ENCODE data around the gene TMEM62. TPM values are rescaled to one million over a fixed set of nuclear protein-coding genes. Genes with fewer than 3 reads are reported as not detected.

The TMEM62 gene
- total and polyA plus RNA-seq, 7 donors: 10.2 to 35.2 (median 27.4) TPM

DNA sequence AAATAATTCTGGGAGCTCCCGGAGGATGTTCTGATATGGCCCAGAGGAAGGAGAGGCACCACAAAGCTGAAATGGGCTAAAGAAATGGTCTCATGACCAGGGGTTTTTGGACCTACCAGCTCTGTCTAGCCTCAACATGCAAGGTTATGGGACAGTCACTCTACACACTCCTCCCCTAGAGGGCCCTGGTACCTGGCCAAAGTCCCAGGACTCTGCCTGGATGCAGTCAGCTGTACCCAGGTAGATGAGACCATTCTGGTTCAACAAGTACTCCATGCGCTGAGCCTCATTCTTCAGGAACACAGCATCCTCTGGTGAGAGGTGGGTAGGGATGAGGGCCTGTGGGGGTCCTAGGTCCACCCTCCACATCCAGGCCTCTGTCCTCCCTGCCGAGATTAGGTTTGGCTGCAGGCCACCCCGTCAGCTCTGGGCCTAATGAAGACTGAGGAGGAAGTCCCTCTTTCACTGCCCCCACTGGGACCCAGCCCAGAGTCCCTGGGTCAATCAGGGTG is 77.9 kb downstream of the TMEM62 start:
- Histone ChIP-seq H3K27me3 (peaks cover 0 to 31% (median 0%) of the 10 kb centered on the region in 3 donors), H3K36me3 (no peaks in the 10 kb centered on the region), H3K9me3 (no peaks in the 10 kb centered on the region), H3K4me1 (no peaks in the 10 kb centered on the region), H3K27ac (no peak overlapping the region), H3K4me3 (no peak overlapping the region)
- WGBS, 2 donors: 58 to 79% methylated on average over 4 of the region's 4 CpGs
- intact Hi-C loops (cut with DNase I): no loop called here
- DNase-seq: no peak
- TF ChIP-seq POLR2AphosphoS5 (IDR thresholded peaks at IDR 0.05) (no peak), EP300 (IDR thresholded peaks at IDR 0.05) (no peak)

DNA sequence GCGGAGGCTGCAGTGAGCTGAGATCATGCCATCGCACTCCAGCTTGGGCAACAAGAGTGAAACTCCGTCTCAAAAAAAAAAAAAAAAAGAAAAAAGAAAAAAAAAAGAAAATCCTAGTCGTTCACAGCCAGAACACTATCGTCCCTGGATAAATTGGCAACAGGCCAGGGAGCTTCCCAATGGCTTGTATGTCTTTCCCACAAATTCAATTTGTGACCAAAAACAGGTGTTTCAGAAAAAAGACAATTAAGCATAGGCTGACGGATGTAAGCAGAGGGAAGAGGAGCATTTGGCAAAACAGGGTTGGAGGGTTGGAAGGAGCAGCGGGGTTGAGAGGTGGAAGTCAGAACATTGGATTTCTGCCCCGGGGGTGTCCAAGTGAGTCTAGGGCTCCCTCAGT is 78.9 kb downstream of the TMEM62 start:
- Histone ChIP-seq H3K27ac (no peak overlapping the region), H3K9me3 (no peaks in the 10 kb centered on the region), H3K4me3 (no peak overlapping the region), H3K36me3 (no peaks in the 10 kb centered on the region), H3K4me1 (no peaks in the 10 kb centered on the region), H3K27me3 (peaks cover 0 to 30% (median 0%) of the 10 kb centered on the region in 3 donors)
- intact Hi-C loops (cut with DNase I): no loop called here
- TF ChIP-seq POLR2AphosphoS5 (IDR thresholded peaks at IDR 0.05): no peak
- no peak for DNase-seq
- 74 to 84% methylated on average over 8 of the region's 8 CpGs for WGBS, 2 donors

DNA sequence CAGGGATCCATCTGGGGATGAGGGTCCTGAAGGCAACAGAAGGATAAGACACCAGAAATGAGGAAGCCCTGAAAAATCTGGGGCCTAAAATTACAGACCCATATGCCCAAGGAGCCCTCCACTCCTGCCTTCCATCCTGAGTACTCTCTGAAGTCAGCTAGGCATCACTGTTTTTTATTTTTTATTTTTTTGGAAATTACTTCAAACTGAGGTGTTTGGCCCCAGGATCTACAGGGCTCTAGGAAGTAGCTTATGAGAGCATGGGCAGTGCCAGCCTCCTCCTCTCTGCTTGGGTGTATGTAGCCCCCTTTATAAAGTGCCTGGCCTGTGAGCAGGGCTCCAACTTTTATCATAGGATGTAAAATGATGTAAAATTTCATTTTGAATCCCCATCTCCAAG is 79.6 kb downstream of the TMEM62 start:
- intact Hi-C loops (cut with DNase I): no loop called here
- no peak overlapping the region for H3K27ac ChIP-seq
- peaks cover 0 to 24% (median 0%) of the 10 kb centered on the region in 3 donors for H3K27me3 ChIP-seq
- TF ChIP-seq EP300 (IDR thresholded peaks at IDR 0.05) (no peak), POLR2AphosphoS5 (IDR thresholded peaks at IDR 0.05) (no peak), POLR2A (IDR thresholded peaks at IDR 0.05) (no peak)
- TF ChIP-seq, protein P1, sequence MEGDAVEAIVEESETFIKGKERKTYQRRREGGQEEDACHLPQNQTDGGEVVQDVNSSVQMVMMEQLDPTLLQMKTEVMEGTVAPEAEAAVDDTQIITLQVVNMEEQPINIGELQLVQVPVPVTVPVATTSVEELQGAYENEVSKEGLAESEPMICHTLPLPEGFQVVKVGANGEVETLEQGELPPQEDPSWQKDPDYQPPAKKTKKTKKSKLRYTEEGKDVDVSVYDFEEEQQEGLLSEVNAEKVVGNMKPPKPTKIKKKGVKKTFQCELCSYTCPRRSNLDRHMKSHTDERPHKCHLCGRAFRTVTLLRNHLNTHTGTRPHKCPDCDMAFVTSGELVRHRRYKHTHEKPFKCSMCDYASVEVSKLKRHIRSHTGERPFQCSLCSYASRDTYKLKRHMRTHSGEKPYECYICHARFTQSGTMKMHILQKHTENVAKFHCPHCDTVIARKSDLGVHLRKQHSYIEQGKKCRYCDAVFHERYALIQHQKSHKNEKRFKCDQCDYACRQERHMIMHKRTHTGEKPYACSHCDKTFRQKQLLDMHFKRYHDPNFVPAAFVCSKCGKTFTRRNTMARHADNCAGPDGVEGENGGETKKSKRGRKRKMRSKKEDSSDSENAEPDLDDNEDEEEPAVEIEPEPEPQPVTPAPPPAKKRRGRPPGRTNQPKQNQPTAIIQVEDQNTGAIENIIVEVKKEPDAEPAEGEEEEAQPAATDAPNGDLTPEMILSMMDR (IDR thresholded peaks at IDR 0.05): no peak
- no peak overlapping the region for H3K4me3 ChIP-seq
- H3K9me3 ChIP-seq: no peaks in the 10 kb centered on the region
- no peaks in the 10 kb centered on the region for H3K4me1 ChIP-seq
- no peak for DNase-seq
- H3K36me3 ChIP-seq: no peaks in the 10 kb centered on the region

DNA sequence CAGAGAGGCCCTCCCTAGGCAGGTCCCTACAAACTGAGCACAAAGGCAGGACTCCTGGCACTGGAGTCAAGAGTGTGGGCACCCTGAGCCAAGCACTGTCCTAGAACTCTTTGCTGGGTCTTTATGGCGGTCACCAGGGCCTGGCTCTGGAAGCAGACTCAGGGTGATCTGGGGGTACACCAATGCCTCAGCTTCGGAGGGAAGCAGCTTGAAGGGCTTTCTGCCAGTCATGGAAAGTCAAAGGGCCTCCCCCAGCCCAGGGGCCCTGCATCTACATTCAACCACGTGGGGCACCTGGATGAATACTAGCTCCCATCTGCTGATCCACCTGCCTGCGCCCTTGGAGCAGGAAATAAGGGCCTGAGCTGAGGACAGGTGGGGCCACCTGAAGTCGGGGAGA is 80.1 kb downstream of the TMEM62 start:
- Histone ChIP-seq H3K36me3 (no peaks in the 10 kb centered on the region), H3K27me3 (peaks cover 0 to 19% (median 0%) of the 10 kb centered on the region in 3 donors), H3K27ac (no peak overlapping the region), H3K4me1 (no peaks in the 10 kb centered on the region), H3K9me3 (no peaks in the 10 kb centered on the region), H3K4me3 (no peak overlapping the region)
- 87% methylated on average over 5 of the region's 5 CpGs for WGBS, 2 donors
- TF ChIP-seq EP300 (IDR thresholded peaks at IDR 0.05): no peak
- no peak for TF ChIP-seq POLR2AphosphoS5 (IDR thresholded peaks at IDR 0.05)
- TF ChIP-seq, protein P1 (IDR thresholded peaks at IDR 0.05): no peak
- TF ChIP-seq POLR2A (IDR thresholded peaks at IDR 0.05): no peak
- DNase-seq: no peak
- intact Hi-C loops (cut with DNase I): no loop called here

DNA sequence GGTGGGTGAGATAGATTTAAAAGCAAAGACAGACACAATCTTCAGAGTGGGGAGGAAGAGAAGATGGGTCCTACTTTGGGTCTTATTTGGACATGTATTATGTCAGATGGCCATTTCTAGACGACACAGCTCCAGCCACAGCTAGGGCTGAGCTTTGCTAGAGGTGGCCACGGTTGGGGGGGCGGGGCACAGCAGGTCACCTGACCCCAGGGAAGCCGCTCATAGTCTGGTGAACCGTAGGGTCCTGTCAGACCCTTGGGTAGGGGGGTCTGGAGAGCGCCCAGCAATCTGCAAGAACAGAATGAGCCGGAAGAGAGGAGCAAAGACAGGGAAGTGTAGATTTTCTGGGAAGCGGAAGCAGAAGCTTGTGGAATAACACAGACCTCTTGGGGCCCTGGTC is 80.8 kb downstream of the TMEM62 start:
- no peaks in the 10 kb centered on the region for H3K9me3 ChIP-seq
- 81% methylated on average over 8 of the region's 8 CpGs for WGBS, 2 donors
- H3K27me3 ChIP-seq: peaks cover 0 to 19% (median 0%) of the 10 kb centered on the region in 3 donors
- TF ChIP-seq, protein P1 (IDR thresholded peaks at IDR 0.05): no peak
- TF ChIP-seq EP300 (IDR thresholded peaks at IDR 0.05) (no peak), POLR2AphosphoS5 (IDR thresholded peaks at IDR 0.05) (no peak), POLR2A (IDR thresholded peaks at IDR 0.05) (no peak)
- H3K36me3 ChIP-seq: no peaks in the 10 kb centered on the region
- H3K4me3 ChIP-seq: no peak overlapping the region
- H3K4me1 ChIP-seq: no peaks in the 10 kb centered on the region
- intact Hi-C loops (cut with DNase I): no loop called here
- no peak overlapping the region for H3K27ac ChIP-seq
- no peak for DNase-seq
